HG02970 (cell line): ENCODE measurements around the gene LUZP1.
"Not testable (repeated sequence)": the region's sequence is repeated elsewhere in the genome, so short reads cannot be mapped to it uniquely, and the experiment has no call there.

Experiments used
- ATAC-seq: cut with Tn5 transposase; IDR thresholded peaks from one replicate; pipeline ENCODE4 v1.9.1; 2021; ENCODE audit warnings: mild to moderate bottlenecking, moderate library complexity, moderate number of reproducible peaks; ENCODE audit not compliant: unreplicated experiment, low FRiP score

The LUZP1 gene

DNA sequence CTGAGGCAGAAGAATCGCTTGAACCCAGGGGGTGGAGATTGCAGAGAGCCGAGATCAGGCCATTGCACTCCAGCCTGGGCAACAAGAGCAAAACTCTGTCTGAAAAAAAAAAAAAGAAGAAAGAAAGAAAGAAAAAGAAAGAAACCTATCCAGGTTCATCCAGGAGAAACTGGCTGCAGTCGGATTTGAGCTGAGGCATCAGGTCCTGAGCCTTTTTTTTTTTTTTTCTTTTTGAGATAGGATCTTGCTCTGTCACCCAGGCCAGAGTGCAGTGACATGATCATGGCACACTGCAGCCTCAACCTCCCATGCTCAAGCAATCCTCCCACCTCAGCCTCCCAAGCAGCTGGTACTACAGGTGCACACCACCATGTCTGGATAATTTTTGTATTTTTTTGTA is 22.5 kb upstream of the LUZP1 start:
- ATAC-seq, result no peak

DNA sequence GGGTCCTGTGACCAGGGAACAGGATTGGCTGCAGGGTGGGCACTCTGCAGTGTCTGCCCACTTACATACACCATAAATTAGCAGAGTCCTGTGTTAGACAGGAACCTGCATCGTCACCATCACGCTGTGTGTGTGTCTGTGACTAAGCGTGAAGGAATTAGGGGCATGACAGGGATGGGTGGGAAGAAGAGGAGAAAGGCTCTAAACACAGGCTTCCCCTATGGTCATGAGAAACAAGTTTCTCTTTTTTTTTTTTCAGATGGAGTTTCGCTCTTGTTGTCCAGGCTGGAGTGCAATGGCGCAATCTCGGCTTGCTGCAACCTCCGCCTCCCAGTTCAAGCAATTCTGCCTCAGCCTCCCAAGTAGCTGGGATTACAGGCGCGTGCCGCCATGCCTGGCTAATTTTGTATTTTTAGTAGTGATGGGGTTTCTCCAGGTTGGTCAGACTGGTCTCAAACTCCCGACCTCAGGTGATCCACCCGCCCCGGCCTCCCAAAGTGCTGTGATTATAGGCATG is 20.3 kb upstream of the LUZP1 start:
- not testable (repeated sequence) for ATAC-seq

DNA sequence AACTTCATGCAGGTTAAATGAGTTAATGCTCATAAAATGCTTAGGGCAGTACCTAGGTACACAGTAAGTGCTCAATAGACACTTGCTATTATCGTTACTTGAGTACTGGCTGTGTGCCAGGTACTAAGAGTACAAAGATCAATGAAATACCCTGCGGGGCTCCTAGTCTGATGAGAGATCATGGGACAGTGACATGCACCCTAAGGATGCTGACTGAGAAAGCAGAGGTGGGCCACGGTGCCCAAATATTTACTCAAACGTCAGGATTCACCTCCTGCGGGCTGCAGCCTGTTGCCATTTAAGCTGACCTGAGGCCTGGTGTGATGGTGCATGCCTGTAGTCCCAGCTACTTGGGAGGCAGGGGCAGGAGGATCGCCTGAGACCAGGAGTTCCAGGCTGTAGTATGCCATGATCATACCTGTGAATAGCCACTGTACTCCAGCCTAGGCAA is 19.8 kb upstream of the LUZP1 start:
- no peak for ATAC-seq

DNA sequence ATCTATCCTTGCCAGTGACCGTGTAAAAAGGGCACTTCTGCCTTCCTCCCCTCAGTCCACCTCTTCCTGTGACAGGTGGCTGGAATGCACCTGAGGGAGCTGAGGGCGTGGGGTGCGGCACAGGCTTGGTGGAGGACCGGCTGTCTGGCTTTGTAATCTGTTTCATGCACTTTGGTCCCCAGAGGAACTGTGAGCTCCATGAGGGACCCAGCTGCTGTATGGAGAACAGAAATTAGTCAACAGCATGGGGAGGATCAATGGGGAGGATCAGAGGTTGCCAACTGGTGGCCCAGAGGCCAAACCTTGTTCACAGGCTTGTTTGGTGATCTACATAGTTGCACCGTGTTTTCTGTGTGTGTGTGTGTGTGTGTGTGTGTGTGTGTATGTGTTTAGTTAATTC is 19.0 kb upstream of the LUZP1 start:
- ATAC-seq, result no peak

DNA sequence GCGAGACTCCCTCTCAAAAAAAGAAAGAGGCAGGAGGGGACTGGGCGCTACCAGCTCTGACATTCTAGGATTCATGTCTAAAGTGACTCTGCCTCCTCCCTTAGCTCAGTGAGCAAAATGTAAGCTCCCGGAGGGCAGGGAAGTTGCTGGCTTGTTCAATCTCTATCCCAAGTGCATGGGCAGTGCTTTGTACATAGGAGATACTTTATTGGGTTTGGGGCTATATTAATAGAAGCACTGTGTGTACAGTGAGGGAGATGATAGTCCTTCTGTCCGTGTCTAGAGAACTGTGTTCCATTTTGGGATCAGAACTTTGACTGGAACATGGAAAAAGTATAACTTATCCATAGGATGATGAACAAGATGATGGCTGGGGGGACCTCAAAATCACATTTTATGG is 16.7 kb upstream of the LUZP1 start:
- no peak for ATAC-seq

DNA sequence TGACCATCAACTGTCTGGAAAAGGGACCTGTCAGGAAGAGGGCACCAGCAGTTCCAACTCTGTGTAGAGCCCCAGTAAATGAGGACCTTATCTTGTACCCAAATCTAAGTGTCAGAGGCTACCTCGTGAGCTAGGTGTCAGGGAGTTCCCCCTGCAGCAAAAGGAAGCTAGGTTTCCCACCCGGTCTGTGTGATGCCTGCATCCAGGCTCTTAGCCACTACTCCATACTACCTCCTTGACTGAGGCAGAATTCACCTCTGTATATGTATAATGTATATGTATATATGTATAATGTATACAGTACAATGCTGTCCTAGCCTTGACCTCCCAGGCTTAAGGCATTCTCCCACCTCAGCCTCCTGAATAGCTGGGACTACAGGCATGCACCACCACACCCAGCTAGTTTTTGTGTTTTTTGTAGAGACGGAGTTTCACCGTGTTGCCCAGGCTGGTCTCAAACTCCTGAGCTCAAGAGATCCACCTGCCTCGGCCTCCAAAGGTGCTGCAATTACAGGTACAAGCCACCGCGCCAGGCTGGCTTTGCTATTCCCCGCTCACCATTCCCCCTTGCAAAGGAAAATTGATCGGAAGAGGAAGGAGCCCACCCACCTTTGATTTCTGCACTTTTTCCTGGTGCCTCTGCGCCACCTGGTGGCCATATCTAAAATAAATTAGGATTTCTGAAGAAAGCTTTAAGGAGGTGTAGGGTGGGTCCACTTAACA is 15.7 kb upstream of the LUZP1 start:
- ATAC-seq, result no peak

DNA sequence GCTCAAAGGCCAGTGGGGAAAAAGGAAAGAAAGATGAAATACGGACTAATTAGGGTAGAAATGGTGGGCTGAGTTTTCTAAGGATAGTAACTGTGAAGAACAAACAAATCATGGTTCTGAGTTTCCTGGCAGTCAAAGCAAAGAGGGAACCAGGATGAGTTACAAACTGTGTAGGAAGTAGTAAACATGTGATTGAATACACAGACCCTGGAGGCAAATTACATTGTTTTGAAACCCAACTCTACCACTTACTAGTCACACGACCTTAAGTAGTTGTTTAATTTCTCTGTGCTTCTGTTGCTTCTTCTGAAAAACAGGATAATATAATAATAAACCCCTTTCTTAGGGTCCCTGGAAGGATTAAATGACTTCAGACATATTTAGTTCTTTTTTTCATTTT is 11.2 kb upstream of the LUZP1 start:
- no peak for ATAC-seq

DNA sequence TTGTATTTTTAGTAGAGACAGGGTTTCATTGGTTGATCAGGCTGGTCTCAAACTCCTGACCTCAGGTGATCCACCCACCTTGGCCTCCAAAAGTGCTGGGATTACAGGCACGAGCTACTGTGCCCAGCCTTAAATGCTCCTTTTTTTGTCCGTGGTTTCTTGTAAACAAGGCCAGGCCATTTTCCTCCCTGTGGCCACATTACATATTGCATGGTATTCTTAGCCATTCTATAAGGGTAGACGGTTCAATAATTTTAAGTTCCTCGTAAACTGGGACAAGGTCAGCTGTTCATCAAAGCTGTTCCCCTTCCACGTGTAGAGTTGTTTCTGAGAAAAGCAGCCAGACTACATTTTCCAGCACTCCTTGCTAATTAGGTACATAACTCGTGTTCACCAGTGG is 10.3 kb upstream of the LUZP1 start:
- ATAC-seq, result no peak

DNA sequence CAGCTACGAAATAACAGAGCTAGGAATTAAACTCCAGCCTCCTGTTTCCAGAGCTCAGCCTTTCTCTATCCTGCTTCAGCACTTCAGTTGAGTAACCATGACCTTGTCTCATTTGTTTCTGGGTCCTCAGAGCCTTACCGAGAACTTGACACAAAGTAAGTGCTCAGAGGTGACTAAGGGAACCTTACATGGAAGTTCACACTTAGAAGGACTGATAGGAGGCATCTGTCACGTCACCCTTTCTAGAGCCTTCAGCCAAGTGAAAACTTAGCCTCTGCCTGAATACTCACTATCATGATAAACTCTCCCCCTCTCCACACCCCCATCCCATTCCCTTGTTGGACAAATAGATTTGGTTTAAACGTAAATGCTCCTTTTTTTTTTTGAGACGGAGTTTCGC is 9.8 kb upstream of the LUZP1 start:
- no peak for ATAC-seq

DNA sequence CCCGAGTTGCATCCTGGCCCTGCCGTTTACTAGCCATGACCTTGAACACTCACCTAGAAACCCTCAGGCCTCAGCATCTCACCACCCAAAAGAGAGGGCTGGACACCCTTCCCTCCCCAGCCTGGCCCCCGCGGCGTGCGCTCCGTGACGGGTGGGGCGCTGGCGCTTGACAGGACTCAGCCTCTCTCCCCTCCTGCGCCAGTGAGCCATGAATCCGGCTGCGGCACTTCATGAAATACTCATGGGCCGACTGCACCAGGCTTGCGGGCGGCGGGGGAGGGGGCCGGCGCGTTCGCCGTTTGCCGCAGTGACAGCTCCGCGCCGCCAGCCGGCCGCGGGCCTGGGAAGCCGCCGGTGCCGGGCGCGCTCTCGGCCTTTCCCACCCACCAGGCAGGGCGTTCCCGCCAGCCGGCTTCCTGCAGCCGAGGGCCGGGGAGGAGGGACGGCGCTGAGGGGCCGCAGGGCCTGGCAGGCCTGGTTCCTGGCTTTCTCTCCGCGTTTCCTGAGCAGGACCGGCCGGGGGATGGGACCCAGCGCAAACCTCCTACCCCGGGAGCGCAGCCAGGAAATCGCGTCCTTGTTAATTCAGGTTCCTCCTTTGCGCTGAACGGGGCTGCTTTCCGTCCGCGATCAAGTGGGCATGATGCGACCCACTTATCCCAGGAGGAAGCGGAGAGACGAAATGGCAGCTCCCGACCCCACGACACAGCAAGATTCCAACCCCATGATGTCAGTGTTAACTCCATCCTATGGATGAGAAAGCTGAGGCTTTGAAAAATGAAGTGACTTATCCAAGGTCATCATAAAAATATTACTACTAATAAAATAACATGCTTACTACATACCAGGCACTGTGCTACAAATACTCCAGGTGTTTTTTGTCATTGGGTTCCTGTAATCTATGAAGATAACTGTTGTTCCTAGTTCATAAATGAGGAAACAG is 9.1 kb upstream of the LUZP1 start:
- ATAC-seq, result peak; percentile 69

DNA sequence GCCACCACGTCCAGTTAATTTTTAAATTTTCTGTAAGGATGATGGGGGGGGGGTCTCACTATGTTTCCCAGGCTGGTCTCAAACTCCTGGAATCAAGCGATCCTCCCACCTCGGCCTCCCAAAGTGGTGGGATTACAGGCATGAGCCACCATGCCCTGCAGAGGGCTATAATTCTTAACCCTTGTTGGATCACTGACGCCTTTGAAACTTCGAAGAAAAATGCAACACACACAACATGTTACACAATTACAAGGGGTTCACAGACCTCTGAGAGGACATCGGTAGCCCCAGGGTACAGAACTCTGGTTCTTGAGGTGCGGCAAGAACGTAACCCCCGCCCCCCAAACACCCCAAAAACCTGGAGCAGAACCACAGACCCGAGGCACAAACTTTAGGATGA is 8.4 kb upstream of the LUZP1 start:
- ATAC-seq, result no peak

DNA sequence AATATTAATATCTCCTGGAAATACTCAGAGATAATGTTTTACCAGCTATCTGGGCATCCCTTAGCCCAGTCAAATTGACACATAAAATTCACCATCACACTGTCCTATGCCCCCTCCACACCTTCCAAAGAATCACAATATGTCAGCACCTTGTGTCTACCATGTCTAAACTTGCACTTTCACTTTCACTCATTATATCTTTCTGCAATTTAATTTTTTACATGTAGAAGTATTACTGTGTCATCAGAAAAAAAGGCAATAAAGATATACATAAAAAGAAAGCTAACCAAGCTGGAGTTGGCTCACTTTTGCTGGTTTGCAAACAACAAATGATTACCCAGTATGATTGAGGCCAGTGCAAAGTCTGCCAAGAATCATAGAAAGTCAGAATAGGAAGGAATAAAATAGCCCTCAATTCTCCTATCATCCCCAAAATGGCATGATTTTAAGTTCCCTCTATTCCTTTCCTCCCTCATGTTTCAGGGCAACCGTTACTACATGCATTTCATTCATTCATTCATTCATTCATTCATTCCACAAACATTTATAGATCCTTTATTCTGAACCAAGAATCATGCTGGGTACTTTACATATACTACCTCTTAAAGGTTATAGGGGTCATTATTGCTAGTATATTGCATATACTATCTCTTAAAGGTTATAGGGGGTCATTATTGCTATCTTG is 5.9 kb upstream of the LUZP1 start:
- no peak for ATAC-seq

DNA sequence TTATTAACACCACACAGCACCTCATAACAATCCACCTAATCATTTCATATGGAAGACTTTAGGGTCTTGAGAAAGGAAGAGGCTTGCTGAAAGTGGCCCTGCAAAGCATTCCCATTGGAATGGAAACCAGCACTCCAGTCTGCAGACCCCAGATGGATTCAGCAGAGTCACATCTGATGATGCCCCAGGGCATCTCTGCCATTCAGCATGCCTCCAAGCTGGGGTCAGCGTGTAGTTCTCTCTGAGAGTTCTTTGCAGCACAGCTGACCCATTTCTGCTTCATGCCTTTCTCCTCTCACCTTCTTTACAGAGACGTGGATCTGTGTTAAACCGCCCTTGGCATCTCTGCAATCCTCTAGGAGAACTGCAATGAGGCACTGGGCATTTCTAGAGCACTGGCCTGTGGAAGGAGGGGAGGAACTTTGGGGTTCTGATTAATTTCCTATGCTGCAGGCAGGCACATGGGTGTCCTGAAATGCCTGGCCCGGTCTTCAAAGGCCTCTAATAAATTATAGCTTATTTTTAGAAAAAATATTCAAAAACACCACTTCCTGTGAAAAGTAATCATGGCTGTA is 2.6 kb upstream of the LUZP1 start:
- ATAC-seq, result no peak

DNA sequence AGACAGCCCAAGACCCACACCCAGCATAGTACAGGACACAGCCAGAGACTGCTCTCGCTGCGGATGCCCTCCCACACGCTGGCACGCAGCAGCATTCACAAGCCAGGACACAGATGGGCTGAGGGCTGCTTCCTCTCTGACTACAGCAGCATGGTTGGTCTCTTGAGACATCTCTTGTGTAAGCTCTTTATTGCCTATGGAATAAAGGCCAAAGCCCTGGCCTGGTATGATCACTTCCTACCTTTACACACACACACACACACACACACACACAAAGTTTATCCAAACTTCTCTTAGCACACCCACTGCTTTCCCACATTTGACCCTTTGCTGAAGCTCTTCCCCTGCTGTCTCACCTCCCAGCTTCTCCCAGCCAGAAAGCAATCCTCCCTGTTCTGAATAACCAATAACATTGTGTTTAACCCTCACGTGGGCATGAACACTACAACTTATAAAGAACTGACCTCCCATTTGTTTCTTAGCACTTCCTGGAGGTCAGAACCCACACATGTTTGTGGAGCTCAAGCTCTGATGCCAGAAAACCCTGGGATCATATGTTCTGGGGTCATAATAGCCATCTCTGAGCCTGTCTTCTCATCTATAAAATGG is 1.2 kb upstream of the LUZP1 start:
- ATAC-seq, result no peak

DNA sequence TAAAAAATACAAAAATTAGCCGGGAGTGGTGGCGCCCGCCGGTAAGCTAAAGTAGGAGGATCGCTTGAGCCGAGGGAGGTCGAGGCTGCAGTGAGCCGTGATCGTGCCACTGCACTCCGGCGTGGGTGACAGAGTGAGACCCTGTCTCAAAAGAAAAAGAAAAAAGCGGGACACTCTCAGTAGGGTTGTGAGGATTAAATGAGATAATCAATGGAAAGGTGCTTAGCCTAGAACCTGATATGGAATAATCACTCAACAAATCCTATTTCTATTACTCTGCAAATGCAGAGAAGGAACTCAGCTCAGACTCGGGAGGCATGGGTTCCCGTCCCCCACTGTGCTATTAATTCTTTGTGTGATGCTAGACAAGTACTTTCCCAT is 529 bp upstream of the LUZP1 start:
- no peak for ATAC-seq

DNA sequence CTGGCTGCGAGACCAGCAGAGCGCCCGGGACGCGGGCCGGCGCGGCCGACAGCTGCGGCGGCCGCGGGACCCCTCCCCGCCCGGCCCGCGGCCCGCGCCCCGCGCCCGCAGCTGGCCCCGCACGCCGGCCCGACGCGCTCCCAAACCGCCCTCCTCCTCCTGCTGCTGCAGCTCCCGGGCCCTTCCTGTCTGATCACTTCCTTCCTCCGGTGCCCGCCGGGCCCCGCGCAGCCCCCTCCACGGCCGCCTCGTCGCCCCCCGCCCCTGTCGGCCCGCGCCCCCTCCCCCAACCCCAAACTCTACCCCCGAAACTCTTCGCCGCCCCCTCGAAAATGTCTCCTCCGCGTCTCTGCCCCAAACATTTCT is 594 bp downstream of the LUZP1 start:
- ATAC-seq, result peak; percentile 22

DNA sequence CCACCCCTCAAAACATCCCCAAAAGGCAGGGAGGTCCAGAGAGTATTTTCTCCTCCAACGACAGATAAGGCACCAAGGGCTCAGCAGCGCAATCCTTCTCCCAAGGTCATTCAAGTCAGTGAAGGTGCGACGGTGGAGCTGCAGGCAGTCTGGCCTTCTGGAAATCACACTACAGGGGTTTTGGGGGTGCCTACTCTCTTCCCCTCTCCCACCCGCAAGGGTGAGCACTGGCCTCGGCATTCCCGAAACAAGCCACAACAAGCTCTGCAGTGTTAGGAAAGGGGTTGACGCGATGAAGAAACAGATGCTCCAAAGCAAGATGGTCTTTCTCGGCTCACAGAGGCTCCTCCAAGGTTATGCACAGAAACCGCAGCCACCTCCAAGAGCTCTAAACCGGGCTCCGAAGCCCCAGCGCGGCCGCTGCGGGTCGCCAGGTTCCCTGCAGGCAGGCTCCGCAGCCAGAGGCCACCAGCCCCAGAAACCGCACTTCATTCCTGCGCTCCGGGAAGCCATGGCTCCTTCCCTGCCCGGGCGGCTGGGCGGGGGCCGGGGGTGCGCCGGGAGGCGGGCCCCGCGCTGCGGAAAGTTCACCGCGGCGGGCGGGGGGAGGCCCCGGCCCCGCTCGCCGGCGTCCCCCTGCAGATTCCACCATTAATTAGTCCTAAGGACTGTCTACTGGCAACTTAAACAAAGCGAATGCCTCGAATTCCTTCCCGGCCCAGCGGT is 1.1 kb downstream of the LUZP1 start:
- no peak for ATAC-seq

DNA sequence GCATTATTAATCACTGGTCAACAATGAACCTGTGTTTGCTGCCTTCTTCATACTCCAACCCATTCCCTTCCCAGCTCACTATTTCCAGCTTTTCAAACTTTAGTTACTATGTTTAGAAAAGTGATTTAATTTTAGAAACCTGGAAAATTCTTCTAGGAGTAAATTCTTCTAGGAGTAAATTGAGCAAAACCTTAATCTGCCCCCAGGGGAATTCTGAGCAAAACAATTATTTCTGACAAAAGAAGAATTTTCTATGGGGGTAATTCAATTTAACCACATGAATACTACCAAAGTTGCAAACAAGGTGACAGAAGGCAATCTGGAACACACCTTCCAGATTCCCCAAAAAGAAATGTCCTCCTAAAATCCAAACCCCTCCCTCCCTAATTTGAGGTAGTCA is 1.8 kb downstream of the LUZP1 start:
- no peak for ATAC-seq

DNA sequence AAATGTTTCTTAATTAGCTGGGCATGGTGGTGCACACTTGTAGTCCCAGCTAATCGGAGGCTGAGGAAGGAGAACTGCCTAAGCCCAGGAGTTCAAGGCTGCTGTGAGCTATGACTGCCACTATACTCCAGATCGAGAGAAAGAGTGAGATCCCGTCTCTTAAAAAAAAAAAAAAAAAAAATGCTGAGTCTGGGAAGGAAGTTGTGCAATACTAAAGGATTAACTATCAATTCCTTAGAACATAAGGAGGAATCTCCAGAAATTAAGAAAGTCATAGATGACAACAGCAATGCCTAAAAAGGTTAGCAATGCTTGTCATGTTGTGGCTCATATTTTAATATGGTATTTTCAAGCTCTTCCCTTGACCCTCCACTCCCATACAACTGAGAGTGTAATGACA is 5.3 kb downstream of the LUZP1 start:
- ATAC-seq, result no peak
